ENCODE measurements around the gene ARPC4. TPM values are rescaled to one million over a fixed set of nuclear protein-coding genes. Genes with fewer than 3 reads are reported as not detected.
"Not testable (repeated sequence)": the region's sequence is repeated elsewhere in the genome, so short reads cannot be mapped to it uniquely, and the experiment has no call there.

Gene ARPC4
- total and polyA plus RNA-seq, 2 of the 13 experiments (the other 11 are each of a cell fraction or from before 2014, with no cell fraction given): 30.1 to 83.6 TPM

GRCh38 chr3:9771007-9771406 lies 21.9 kb upstream of the ARPC4 start:
- CTCF ChIA-PET (ENCODE audit: low intra/inter-chr PET ratio, low total read pairs); H3K9ac ChIP-seq (ENCODE audit: insufficient read depth, low read depth, low read length); H2AFZ ChIP-seq (ENCODE audit: low read length); FAIRE-seq; H4K20me1 ChIP-seq (ENCODE audit: insufficient read depth, low read length); H3K4me2 ChIP-seq (ENCODE audit: low read depth, low read length); H3K27ac ChIP-seq (ENCODE audit: extremely low read length, insufficient read depth, low read length); BruUV-seq (replicated peaks); H3K9me3 ChIP-seq (ENCODE audit: low read length); DNase-seq (ENCODE audit: low spot score); H3K36me3 ChIP-seq (replicated peaks in 1 of 2; ENCODE audit: control insufficient read depth in 1 of 2, insufficient read depth in 2 of 2, low read length in 2 of 2); intact Hi-C loops (cut with micrococcal nuclease; ENCODE audit: unreplicated experiment); H3K27me3 ChIP-seq (ENCODE audit: control insufficient read depth in 1 of 2, insufficient read depth in 2 of 2, low read length in 2 of 2); in situ Hi-C loops (cut with HindIII; ENCODE audit: extremely low pct_ligation_motif_present, low pct_unique_long_range_greater_than_20kb); ATAC-seq; TF ChIP-seq NONO (IDR thresholded peaks at IDR 0.05): not testable (repeated sequence)
- Histone ChIP-seq H3K79me2 (ENCODE audit: insufficient read depth, low read length) (peaks cover 13% of the 10 kb centered on the region), H3K4me1 (ENCODE audit: insufficient read depth, low read length) (peaks cover 39% of the 10 kb centered on the region), H3K4me3 (replicated peaks in 1 of 3; ENCODE audit: insufficient read depth in 1 of 3, low read depth in 2 of 3, low read length in 3 of 3) (0 out of 6 replicates have a peak overlapping the region, but pooled peaks of 1 of the 3 experiments have one; percentile 92)
- TF ChIP-seq ZNF629 (CRISPR knock-in tag; conservative IDR thresholded peaks at IDR 0.05) (peak; percentile 78), NONO (CRISPR knock-in tag; conservative IDR thresholded peaks at IDR 0.05) (0 out of 2 replicates have a peak, but pooled peaks have one; percentile 1), ZNF121 (CRISPR knock-in tag; IDR thresholded peaks at IDR 0.05) (peak; percentile 76), ZNF460 (CRISPR knock-in tag; IDR thresholded peaks at IDR 0.05; ENCODE audit: borderline replicate concordance) (peak; percentile 71; the same call in 1 of the 2 replicates)
- POLR2A ChIA-PET: interaction anchor here (1.6 to 5.3 kb wide), 4 partner anchors 17 to 40 kb away, joined by 6 to 50 read pairs (median 22); partner anchors contain the start of genes ARPC4, BRPF1, OGG1 and TADA3
- 60% methylated on average over 2 of the region's 2 CpGs for WGBS (ENCODE audit: low lambda C conversion rate)

DNA sequence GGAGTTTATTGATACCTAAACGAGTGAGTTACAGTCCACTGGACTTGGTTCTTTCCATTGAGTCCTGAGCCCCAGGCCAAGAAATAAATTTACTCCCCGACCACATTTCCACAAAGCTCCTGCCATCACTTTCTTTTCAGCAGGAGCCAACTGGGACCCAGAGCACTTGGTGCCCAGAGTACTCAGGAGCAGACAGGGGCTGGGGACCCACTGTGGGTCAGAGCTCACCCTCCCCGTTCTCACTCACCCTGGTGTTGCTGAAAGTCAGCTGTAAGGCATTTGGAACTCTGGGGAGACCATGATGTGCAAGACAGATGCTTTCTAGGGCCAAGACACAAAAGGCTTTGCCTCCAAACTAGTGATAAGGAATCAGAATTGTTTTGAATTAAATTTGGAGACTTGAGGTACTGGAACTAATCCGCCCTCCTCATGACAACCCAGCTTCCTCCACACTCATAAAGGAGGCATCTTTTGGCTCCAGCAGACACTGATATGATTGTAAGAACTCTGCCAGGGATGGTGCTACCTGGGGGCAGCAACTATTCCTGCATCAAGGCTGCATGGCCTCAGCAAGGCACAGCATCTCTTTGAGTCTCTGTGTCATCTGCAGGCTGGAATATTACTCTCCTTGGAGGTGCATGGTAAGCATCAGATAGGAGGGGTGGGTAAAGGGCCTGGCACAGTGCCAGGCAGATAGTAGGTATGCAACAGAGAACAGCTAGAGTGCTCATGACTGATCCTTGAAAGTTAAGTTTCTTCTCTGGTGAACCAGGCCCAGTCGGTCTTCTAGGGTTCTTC lies 15.8 kb upstream of the ARPC4 start:
- POLR2A ChIA-PET: interaction anchor here (1.3 kb wide), 1 partner anchor 27 kb away, joined by 4 read pairs; the partner anchor contains the start of gene OGG1
- WGBS (ENCODE audit: low lambda C conversion rate): 50% methylated on average over 5 of the region's 5 CpGs
- in situ Hi-C loops (cut with HindIII; ENCODE audit: extremely low pct_ligation_motif_present, low pct_unique_long_range_greater_than_20kb): no loop called here

More for the DNA sequence above, 15.8 kb upstream of the ARPC4 start:
- no peak for FAIRE-seq
- intact Hi-C loops (cut with micrococcal nuclease; ENCODE audit: unreplicated experiment): no loop called here
- Histone ChIP-seq H3K9ac (ENCODE audit: insufficient read depth, low read depth, low read length) (no peak overlapping the region), H3K27ac (ENCODE audit: extremely low read length, insufficient read depth, low read length) (no peak overlapping the region), H3K79me2 (ENCODE audit: insufficient read depth, low read length) (no peaks in the 10 kb centered on the region), H2AFZ (ENCODE audit: low read length) (no peak overlapping the region), H3K27me3 (ENCODE audit: control insufficient read depth in 1 of 2, insufficient read depth in 2 of 2, low read length in 2 of 2) (no peaks in the 10 kb centered on the region), H3K4me2 (ENCODE audit: low read depth, low read length) (no peak overlapping the region), H4K20me1 (ENCODE audit: insufficient read depth, low read length) (no peaks in the 10 kb centered on the region), H3K4me1 (ENCODE audit: insufficient read depth, low read length) (peaks cover 10% of the 10 kb centered on the region), H3K9me3 (ENCODE audit: low read length) (no peaks in the 10 kb centered on the region), H3K36me3 (replicated peaks in 1 of 2; ENCODE audit: control insufficient read depth in 1 of 2, insufficient read depth in 2 of 2, low read length in 2 of 2) (peaks cover 10 to 13% of the 10 kb centered on the region in 2 experiments), H3K4me3 (replicated peaks in 1 of 3; ENCODE audit: insufficient read depth in 1 of 3, low read depth in 2 of 3, low read length in 3 of 3) (no peak overlapping the region)
- no TSS peak for BruUV-seq (replicated peaks)
- CTCF ChIA-PET (ENCODE audit: low intra/inter-chr PET ratio, low total read pairs): no interaction called here
- TF ChIP-seq SATB2 (CRISPR knock-in tag; IDR thresholded peaks at IDR 0.05) (no peak), LCORL (IDR thresholded peaks at IDR 0.05) (peak; percentile 89), LCORL (CRISPR knock-in tag; IDR thresholded peaks at IDR 0.05) (no peak)
- no peak for ATAC-seq
- DNase-seq (ENCODE audit: low spot score): no peak

Measured in HepG2 (cell line).